Measurements from ENCODE around the gene PLXDC2. TPM values are rescaled to one million over a fixed set of nuclear protein-coding genes. Genes with fewer than 3 reads are reported as not detected.

The PLXDC2 gene
- polyA plus RNA-seq, 1 of the 3 experiments (the other 2 are of a cell fraction), result 2.5 TPM

DNA sequence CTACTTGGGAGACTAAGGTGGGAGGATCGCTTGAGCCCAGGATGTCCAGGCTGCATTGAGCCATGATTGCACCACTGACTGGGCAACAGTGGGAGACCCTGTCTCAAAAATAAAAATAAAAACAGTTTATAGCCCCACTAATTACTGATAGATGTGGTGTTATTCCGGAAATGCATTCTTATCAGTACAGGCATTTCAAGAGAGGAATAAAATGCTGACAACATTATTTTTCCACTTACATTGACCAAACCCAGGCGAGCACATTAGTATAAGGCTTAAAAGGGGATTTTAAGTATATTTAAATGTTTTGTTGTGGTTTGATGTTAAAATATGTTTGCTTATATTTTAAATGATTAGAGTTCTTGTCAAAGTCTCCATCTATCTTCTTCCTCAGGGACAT, 359.5 kb downstream of the PLXDC2 start (continued):
- TF ChIP-seq CHD2 (IDR thresholded peaks at IDR 0.05; ENCODE audit: low read length, partially characterized antibody), result no peak
- TF ChIP-seq POLR2AphosphoS5 (IDR thresholded peaks at IDR 0.05; ENCODE audit: low read depth, low read length), result no peak
- TF ChIP-seq FOSL2 (IDR thresholded peaks at IDR 0.05; ENCODE audit: borderline replicate concordance, low read depth), result no peak
- no peak for TF ChIP-seq GABPA (IDR thresholded peaks at IDR 0.05; ENCODE audit: low read depth)

DNA sequence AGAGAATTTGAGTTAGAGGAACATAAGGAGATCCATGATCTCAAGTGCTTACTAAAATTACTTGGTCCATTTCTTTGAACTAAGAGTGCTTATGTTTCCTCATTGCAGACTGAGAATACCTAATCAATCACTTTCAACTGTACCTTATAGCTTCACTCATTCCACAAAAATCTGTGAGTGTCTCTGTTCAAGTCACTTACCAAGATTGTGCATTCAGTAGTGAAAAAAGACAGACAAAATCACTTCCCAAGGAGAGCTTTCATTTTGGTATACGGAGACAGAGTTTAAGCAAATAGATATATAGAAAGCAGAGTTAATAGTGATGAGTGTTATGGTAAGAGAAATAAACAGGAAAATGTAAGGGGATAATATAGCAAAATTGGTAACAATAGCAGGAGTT, 364.5 kb downstream of the PLXDC2 start:
- 71% methylated on average over 1 of the region's 1 CpG for WGBS (ENCODE audit: low lambda C conversion rate)
- CTCF ChIA-PET, result interaction anchor here (1.0 to 1.4 kb wide), 3 partner anchors 17 to 588 kb away, joined by 3 to 5 read pairs (median 4); no protein-coding TSS in a partner anchor
- Histone ChIP-seq H3K79me2 (ENCODE audit: insufficient read depth) (no peaks in the 10 kb centered on the region), H3K9me2 (no peaks in the 10 kb centered on the region), H3K36me3 (replicated peaks in 1 of 2; ENCODE audit: control insufficient read depth in 1 of 2, insufficient read depth in 2 of 2, low read length in 1 of 2) (no peaks in the 10 kb centered on the region), H2AFZ (ENCODE audit: low read depth) (no peak overlapping the region), H3K4me1 (ENCODE audit: control insufficient read depth in 1 of 2, insufficient read depth in 2 of 2, low read depth in 1 of 2, low read length in 1 of 2) (no peaks in the 10 kb centered on the region; a peak in 1 of 4 replicates), H3K4me2 (no peak overlapping the region), H3K4me3 (ENCODE audit: low read depth in 2 of 2, low read length in 1 of 2) (no peak overlapping the region), H4K20me1 (ENCODE audit: insufficient read depth) (no peaks in the 10 kb centered on the region), H3K9ac (no peak overlapping the region), H3F3A (replicated peaks; ENCODE audit: insufficient read depth) (no peaks in the 10 kb centered on the region), H3K9me3 (no peaks in the 10 kb centered on the region), H3K27me3 (ENCODE audit: insufficient read depth) (no peaks in the 10 kb centered on the region), H3K27ac (ENCODE audit: low read depth in 2 of 2, low read length in 1 of 2) (no peak overlapping the region)
- DNase-seq, result no peak
- POLR2A ChIA-PET, result no interaction called here
- no peak for TF ChIP-seq RFX5 (IDR thresholded peaks at IDR 0.05; ENCODE audit: low read length)
- TF ChIP-seq EP300 (IDR thresholded peaks at IDR 0.05; ENCODE audit: borderline replicate concordance in 1 of 2, low read depth in 1 of 2, low read length in 1 of 2), result no peak
- TF ChIP-seq FOSL2 (IDR thresholded peaks at IDR 0.05; ENCODE audit: borderline replicate concordance, low read depth), result no peak
- TF ChIP-seq POLR2AphosphoS5 (IDR thresholded peaks at IDR 0.05; ENCODE audit: low read depth, low read length), result no peak
- no peak for TF ChIP-seq MEF2A (IDR thresholded peaks at IDR 0.05; ENCODE audit: borderline replicate concordance, low read depth)
- no peak for TF ChIP-seq ELF1 (IDR thresholded peaks at IDR 0.05)
- no peak for TF ChIP-seq JUND (IDR thresholded peaks at IDR 0.05)
- no peak for TF ChIP-seq FOXJ3 (CRISPR knock-in tag; IDR thresholded peaks at IDR 0.05)
- no peak for TF ChIP-seq TAF1 (IDR thresholded peaks at IDR 0.05; ENCODE audit: borderline replicate concordance, low read depth, low read length)

DNA sequence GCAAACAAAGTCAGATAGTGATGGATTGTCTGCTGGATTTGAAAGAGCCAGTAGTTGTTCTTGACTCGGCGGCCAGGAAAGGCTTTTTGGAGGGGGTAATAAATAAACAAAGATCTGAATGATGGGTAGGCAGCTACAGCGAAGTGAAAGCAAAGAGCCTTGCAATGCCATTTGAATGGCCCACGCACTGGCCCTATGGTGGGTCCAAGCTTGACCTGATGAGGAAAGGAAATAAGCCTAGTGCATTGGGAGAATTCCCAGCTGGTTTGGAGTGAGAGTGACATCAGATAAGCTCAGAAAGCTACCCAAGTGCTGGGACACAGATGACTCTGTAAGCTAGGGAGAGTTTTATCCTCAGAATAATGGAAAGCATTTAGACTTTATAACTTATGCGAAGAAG, 365.2 kb downstream of the PLXDC2 start:
- WGBS (ENCODE audit: low lambda C conversion rate), result 66% methylated on average over 5 of the region's 5 CpGs
- H3K27ac ChIP-seq (ENCODE audit: low read depth in 2 of 2, low read length in 1 of 2), result no peak overlapping the region
- no peaks in the 10 kb centered on the region for H3K79me2 ChIP-seq (ENCODE audit: insufficient read depth)
- no peaks in the 10 kb centered on the region for H3K27me3 ChIP-seq (ENCODE audit: insufficient read depth)
- no peak overlapping the region for H3K9ac ChIP-seq
- no peaks in the 10 kb centered on the region for H4K20me1 ChIP-seq (ENCODE audit: insufficient read depth)
- H3K9me3 ChIP-seq, result no peaks in the 10 kb centered on the region
- H3K36me3 ChIP-seq (replicated peaks in 1 of 2; ENCODE audit: control insufficient read depth in 1 of 2, insufficient read depth in 2 of 2, low read length in 1 of 2), result no peaks in the 10 kb centered on the region
- H3K9me2 ChIP-seq, result no peaks in the 10 kb centered on the region
- DNase-seq, result no peak
- no peak overlapping the region for H3K4me2 ChIP-seq
- POLR2A ChIA-PET, result no interaction called here
- H3K4me3 ChIP-seq (ENCODE audit: low read depth in 2 of 2, low read length in 1 of 2), result no peak overlapping the region
- no peak overlapping the region for H2AFZ ChIP-seq (ENCODE audit: low read depth)
- H3F3A ChIP-seq (replicated peaks; ENCODE audit: insufficient read depth), result no peaks in the 10 kb centered on the region
- CTCF ChIA-PET, result interaction anchor here (1.0 to 1.4 kb wide), 3 partner anchors 16 to 587 kb away, joined by 3 to 5 read pairs (median 4); no protein-coding TSS in a partner anchor
- TF ChIP-seq NRF1 (IDR thresholded peaks at IDR 0.05; ENCODE audit: low read depth, low read length) (no peak), GABPA (IDR thresholded peaks at IDR 0.05; ENCODE audit: low read depth) (no peak), ELF1 (IDR thresholded peaks at IDR 0.05) (no peak)
- H3K4me1 ChIP-seq (ENCODE audit: control insufficient read depth in 1 of 2, insufficient read depth in 2 of 2, low read depth in 1 of 2, low read length in 1 of 2), result no peaks in the 10 kb centered on the region; a peak in 1 of 4 replicates

DNA sequence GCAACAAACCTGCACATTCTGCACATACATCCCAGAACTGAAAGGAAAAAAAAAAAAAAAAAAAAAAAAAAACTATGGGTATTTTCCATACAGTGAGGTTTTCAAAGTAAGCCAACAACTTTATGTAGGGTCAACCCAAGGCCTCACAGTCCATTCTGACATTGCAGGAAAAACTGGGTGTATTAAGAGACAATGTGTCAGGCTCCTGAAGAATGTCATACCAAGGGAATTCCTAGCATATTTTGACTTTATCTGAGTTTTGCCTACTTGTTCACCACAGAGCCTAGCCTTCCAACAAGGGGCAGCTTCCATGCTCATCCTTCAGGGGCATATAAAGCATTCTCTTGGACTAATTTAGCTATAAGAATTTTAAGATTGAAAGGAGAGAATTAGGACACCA, 368.9 kb downstream of the PLXDC2 start:
- Histone ChIP-seq H3F3A (replicated peaks; ENCODE audit: insufficient read depth) (no peaks in the 10 kb centered on the region), H3K9me2 (no peaks in the 10 kb centered on the region), H4K20me1 (ENCODE audit: insufficient read depth) (no peaks in the 10 kb centered on the region), H3K9ac (no peak overlapping the region), H2AFZ (ENCODE audit: low read depth) (no peak overlapping the region), H3K9me3 (no peaks in the 10 kb centered on the region), H3K79me2 (ENCODE audit: insufficient read depth) (no peaks in the 10 kb centered on the region), H3K4me2 (no peak overlapping the region), H3K27me3 (ENCODE audit: insufficient read depth) (no peaks in the 10 kb centered on the region), H3K4me3 (ENCODE audit: low read depth in 2 of 2, low read length in 1 of 2) (no peak overlapping the region), H3K4me1 (ENCODE audit: control insufficient read depth in 1 of 2, insufficient read depth in 2 of 2, low read depth in 1 of 2, low read length in 1 of 2) (no peaks in the 10 kb centered on the region), H3K36me3 (replicated peaks in 1 of 2; ENCODE audit: control insufficient read depth in 1 of 2, insufficient read depth in 2 of 2, low read length in 1 of 2) (no peaks in the 10 kb centered on the region), H3K27ac (ENCODE audit: low read depth in 2 of 2, low read length in 1 of 2) (no peak overlapping the region; a peak in 1 of 4 replicates)
- ChIA-PET CTCF (no interaction called here), POLR2A (no interaction called here)
- no peak for DNase-seq
- TF ChIP-seq, protein P1, sequence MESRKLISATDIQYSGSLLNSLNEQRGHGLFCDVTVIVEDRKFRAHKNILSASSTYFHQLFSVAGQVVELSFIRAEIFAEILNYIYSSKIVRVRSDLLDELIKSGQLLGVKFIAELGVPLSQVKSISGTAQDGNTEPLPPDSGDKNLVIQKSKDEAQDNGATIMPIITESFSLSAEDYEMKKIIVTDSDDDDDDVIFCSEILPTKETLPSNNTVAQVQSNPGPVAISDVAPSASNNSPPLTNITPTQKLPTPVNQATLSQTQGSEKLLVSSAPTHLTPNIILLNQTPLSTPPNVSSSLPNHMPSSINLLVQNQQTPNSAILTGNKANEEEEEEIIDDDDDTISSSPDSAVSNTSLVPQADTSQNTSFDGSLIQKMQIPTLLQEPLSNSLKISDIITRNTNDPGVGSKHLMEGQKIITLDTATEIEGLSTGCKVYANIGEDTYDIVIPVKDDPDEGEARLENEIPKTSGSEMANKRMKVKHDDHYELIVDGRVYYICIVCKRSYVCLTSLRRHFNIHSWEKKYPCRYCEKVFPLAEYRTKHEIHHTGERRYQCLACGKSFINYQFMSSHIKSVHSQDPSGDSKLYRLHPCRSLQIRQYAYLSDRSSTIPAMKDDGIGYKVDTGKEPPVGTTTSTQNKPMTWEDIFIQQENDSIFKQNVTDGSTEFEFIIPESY (IDR thresholded peaks at IDR 0.05; ENCODE audit: borderline replicate concordance, low read depth), result no peak
- TF ChIP-seq RFX5 (IDR thresholded peaks at IDR 0.05; ENCODE audit: low read length) (no peak), YY1 (IDR thresholded peaks at IDR 0.05; ENCODE audit: low read depth) (no peak), GATA2 (CRISPR knock-in tag; IDR thresholded peaks at IDR 0.05) (no peak)
- TF ChIP-seq, protein P2, sequence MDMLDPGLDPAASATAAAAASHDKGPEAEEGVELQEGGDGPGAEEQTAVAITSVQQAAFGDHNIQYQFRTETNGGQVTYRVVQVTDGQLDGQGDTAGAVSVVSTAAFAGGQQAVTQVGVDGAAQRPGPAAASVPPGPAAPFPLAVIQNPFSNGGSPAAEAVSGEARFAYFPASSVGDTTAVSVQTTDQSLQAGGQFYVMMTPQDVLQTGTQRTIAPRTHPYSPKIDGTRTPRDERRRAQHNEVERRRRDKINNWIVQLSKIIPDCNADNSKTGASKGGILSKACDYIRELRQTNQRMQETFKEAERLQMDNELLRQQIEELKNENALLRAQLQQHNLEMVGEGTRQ (IDR thresholded peaks at IDR 0.05; ENCODE audit: borderline replicate concordance, low read depth, low read length), result no peak

Data from SK-N-SH (cell line).